HepG2 (cell line): ENCODE measurements around the gene CCNYL1. TPM values are rescaled to one million over a fixed set of nuclear protein-coding genes. Genes with fewer than 3 reads are reported as not detected.
A peak's percentile ranks its signal among the peaks of the same experiment; 100 is the strongest.

Experiments used
- ATF1 ChIP-seq: IDR thresholded peaks from 2 replicates; pipeline ENCODE4 v1.6.1; 2016; ENCODE audit warnings: mild to moderate bottlenecking, control low read depth
- FOXJ3 ChIP-seq: sonication (generic); formaldehyde crosslinking; IDR thresholded peaks from 2 replicates; pipeline ENCODE4 v1.4.0; 2020; ENCODE audit warnings: missing genetic modification reagents, mild to moderate bottlenecking, borderline replicate concordance
- HNRNPLL ChIP-seq: fragments of 200-400 bp; formaldehyde crosslinking; IDR thresholded peaks from 2 replicates; pipeline ENCODE4 v1.6.1; 2017; ENCODE audit warnings: mild to moderate bottlenecking, low read depth, low read length; ENCODE audit not compliant: poor library complexity, severe bottlenecking
- HOXA5 ChIP-seq: sonication (generic); formaldehyde crosslinking; IDR thresholded peaks from 2 replicates; pipeline ENCODE4 v1.4.0; 2020; ENCODE audit warnings: missing genetic modification reagents
- HOXA7 ChIP-seq: sonication (generic); formaldehyde crosslinking; IDR thresholded peaks from 2 replicates; pipeline ENCODE4 v1.8.1; 2022; ENCODE audit warnings: mild to moderate bottlenecking, missing genetic modification reagents, moderate library complexity
- IKZF4 ChIP-seq: sonication (generic); formaldehyde crosslinking; IDR thresholded peaks from 2 replicates; pipeline ENCODE4 v1.5.1; 2020; ENCODE audit warnings: borderline replicate concordance, mild to moderate bottlenecking, low read depth, missing genetic modification reagents; ENCODE audit errors: not compliant biosample characterization
- KLF15 ChIP-seq: sonication (generic); formaldehyde crosslinking; IDR thresholded peaks from 2 replicates; pipeline ENCODE4 v1.8.1; 2023; ENCODE audit warnings: borderline replicate concordance, mild to moderate bottlenecking, inconsistent platforms, missing genetic modification reagents, mixed read lengths
- RBFOX2 ChIP-seq: fragments of 200-400 bp; formaldehyde crosslinking; IDR thresholded peaks from 2 replicates; pipeline ENCODE4 v1.6.1; 2017; ENCODE audit warnings: low read depth, mild to moderate bottlenecking, low read length
- THRA ChIP-seq: sonication (generic); formaldehyde crosslinking; IDR thresholded peaks from 2 replicates; pipeline ENCODE4 v1.4.0; 2020; ENCODE audit warnings: missing genetic modification reagents, borderline replicate concordance
- TIGD3 ChIP-seq: sonication (generic); formaldehyde crosslinking; IDR thresholded peaks from 2 replicates; pipeline ENCODE4 v1.5.1; 2020; ENCODE audit warnings: mild to moderate bottlenecking, missing genetic modification reagents, borderline replicate concordance
- ZBTB7B ChIP-seq: sonication (generic); formaldehyde crosslinking; IDR thresholded peaks from 2 replicates; pipeline ENCODE4 v1.4.0; 2020; ENCODE audit warnings: missing genetic modification reagents
- ZNF124 ChIP-seq: sonication (generic); formaldehyde crosslinking; IDR thresholded peaks from 2 replicates; pipeline ENCODE4 v1.4.0; 2020; ENCODE audit warnings: missing genetic modification reagents
- ZNF136 ChIP-seq: sonication (generic); formaldehyde crosslinking; IDR thresholded peaks from 2 replicates; pipeline ENCODE4 v1.8.1; 2022; ENCODE audit warnings: low read depth, mild to moderate bottlenecking, moderate library complexity, missing genetic modification reagents
- ZNF275 ChIP-seq: sonication (generic); formaldehyde crosslinking; IDR thresholded peaks from 2 replicates; pipeline ENCODE4 v1.8.0; 2022; ENCODE audit warnings: missing genetic modification reagents, mild to moderate bottlenecking, inconsistent platforms, borderline replicate concordance
- ZNF737 ChIP-seq: sonication (generic); formaldehyde crosslinking; IDR thresholded peaks from 2 replicates; pipeline ENCODE4 v1.5.0; 2020; ENCODE audit warnings: missing genetic modification reagents, mild to moderate bottlenecking, borderline replicate concordance
- ZSCAN21 ChIP-seq: sonication (generic); formaldehyde crosslinking; IDR thresholded peaks from 2 replicates; pipeline ENCODE4 v1.8.0; 2022; ENCODE audit warnings: mild to moderate bottlenecking, missing genetic modification reagents, moderate library complexity, borderline replicate concordance
- polyA plus RNA-seq, 8 experiments: library from polyadenylated mRNA; depleted of rRNA in 3 of 8; stranded (reverse) in 7 of 8; unstranded in 1 of 8; fragments of >200 nt; fragmentation: Illumina TruSeq in 4 of 8; extraction: Trizol in 4 of 8; gene quantifications; 2 replicates each; pipeline versions ENCODE4 v1.2.1 to v1.2.3, GENCODE V29; 2011 to 2016; ENCODE audit warnings: low read depth in 4 of 8, missing spikeins in 1 of 8, mixed read lengths in 1 of 8; ENCODE audit not compliant: insufficient read depth in 1 of 8
- total RNA-seq, 5 experiments: library from RNA; depleted of rRNA; stranded (reverse); fragments of >200 nt; fragmentation: Illumina TruSeq; extraction: Trizol; gene quantifications; 2 replicates each; pipeline ENCODE4 v1.2.3, GENCODE V29; 2016; ENCODE audit warnings: low read depth in 1 of 5
- TF ChIP-seq, protein P1 (sequence below): sonication (generic); formaldehyde crosslinking; IDR thresholded peaks from 2 replicates; pipeline ENCODE4 v1.4.0; 2020; ENCODE audit warnings: missing genetic modification reagents, borderline replicate concordance
- TF ChIP-seq, protein P2 (sequence below): sonication (generic); formaldehyde crosslinking; IDR thresholded peaks from 2 replicates; pipeline ENCODE4 v1.5.0; 2020; ENCODE audit warnings: missing genetic modification reagents

Gene CCNYL1
- total and polyA plus RNA-seq, 2 of the 13 experiments (the other 11 are each of a cell fraction or from before 2014, with no cell fraction given) = 12.5 to 16.2 TPM

DNA sequence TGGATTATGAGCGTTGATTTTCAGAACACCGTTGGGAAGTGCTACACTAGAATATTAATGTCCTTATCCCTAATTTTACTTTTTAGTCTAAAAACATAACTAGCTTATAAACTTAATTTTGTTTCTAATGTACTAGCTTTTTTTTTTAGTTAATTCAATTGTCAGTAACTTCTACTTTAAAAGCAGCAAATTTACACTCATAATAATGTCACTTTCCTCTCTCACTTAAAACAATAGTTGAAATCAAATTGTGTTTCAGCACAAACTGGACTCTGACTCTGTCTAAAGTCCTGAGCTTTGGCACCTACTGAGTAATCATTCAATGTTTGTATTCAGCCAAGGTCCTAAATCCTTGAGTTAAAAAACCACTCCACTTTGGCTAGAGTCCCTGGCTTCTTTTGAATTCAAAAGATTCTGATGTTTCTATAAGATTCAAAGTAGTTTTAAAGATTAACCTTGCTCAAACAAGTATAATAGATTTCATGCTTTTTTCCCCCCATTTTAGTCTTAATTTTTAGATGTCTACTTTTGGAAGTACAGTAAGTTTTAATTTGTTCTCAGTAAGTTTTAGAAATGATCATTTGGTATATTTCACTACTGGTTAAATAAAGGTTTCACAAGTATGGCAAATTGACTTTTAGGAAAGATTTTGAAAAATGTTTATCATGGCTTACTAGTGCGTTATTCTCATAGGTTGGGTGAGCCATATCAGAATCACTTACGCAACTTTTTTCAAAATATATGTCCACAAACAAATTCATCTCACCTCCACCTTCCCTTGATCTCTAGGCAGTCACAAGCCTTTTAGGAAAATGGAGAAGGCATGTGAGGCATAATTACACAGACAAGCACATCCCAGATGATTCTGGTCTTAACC is 23.4 kb downstream of the CCNYL1 start (continued):
- TF ChIP-seq ZNF275 (CRISPR knock-in tag) = no peak
- no peak for TF ChIP-seq TIGD3 (CRISPR knock-in tag)
- TF ChIP-seq, protein P1, sequence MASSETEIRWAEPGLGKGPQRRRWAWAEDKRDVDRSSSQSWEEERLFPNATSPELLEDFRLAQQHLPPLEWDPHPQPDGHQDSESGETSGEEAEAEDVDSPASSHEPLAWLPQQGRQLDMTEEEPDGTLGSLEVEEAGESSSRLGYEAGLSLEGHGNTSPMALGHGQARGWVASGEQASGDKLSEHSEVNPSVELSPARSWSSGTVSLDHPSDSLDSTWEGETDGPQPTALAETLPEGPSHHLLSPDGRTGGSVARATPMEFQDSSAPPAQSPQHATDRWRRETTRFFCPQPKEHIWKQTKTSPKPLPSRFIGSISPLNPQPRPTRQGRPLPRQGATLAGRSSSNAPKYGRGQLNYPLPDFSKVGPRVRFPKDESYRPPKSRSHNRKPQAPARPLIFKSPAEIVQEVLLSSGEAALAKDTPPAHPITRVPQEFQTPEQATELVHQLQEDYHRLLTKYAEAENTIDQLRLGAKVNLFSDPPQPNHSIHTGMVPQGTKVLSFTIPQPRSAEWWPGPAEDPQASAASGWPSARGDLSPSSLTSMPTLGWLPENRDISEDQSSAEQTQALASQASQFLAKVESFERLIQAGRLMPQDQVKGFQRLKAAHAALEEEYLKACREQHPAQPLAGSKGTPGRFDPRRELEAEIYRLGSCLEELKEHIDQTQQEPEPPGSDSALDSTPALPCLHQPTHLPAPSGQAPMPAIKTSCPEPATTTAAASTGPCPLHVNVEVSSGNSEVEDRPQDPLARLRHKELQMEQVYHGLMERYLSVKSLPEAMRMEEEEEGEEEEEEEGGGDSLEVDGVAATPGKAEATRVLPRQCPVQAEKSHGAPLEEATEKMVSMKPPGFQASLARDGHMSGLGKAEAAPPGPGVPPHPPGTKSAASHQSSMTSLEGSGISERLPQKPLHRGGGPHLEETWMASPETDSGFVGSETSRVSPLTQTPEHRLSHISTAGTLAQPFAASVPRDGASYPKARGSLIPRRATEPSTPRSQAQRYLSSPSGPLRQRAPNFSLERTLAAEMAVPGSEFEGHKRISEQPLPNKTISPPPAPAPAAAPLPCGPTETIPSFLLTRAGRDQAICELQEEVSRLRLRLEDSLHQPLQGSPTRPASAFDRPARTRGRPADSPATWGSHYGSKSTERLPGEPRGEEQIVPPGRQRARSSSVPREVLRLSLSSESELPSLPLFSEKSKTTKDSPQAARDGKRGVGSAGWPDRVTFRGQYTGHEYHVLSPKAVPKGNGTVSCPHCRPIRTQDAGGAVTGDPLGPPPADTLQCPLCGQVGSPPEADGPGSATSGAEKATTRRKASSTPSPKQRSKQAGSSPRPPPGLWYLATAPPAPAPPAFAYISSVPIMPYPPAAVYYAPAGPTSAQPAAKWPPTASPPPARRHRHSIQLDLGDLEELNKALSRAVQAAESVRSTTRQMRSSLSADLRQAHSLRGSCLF (CRISPR knock-in tag) = no peak
- TF ChIP-seq ZNF737 (CRISPR knock-in tag) = no peak
- TF ChIP-seq ZBTB7B = peak; percentile 36; the same call in 1 of the 2 replicates
- TF ChIP-seq THRA (CRISPR knock-in tag) = peak; percentile 51; the same call in 1 of the 2 replicates
- no peak for TF ChIP-seq HOXA7 (CRISPR knock-in tag)
- TF ChIP-seq IKZF4 = no peak
- TF ChIP-seq, protein P2, sequence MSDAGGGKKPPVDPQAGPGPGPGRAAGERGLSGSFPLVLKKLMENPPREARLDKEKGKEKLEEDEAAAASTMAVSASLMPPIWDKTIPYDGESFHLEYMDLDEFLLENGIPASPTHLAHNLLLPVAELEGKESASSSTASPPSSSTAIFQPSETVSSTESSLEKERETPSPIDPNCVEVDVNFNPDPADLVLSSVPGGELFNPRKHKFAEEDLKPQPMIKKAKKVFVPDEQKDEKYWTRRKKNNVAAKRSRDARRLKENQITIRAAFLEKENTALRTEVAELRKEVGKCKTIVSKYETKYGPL (CRISPR knock-in tag) = no peak
- TF ChIP-seq ZSCAN21 = no peak
- TF ChIP-seq HNRNPLL = no peak
- TF ChIP-seq HOXA5 (CRISPR knock-in tag) = 0 out of 2 replicates have a peak, but pooled peaks have one; percentile 33
- peak; percentile 69; the same call in 1 of the 2 replicates for TF ChIP-seq FOXJ3 (CRISPR knock-in tag)
- TF ChIP-seq ATF1 = no peak
- no peak for TF ChIP-seq KLF15 (CRISPR knock-in tag)
- no peak for TF ChIP-seq RBFOX2
- no peak for TF ChIP-seq ZNF136 (CRISPR knock-in tag)
- TF ChIP-seq ZNF124 (CRISPR knock-in tag) = 0 out of 2 replicates have a peak, but pooled peaks have one; percentile 14
